ENCODE results near the gene ADAMTS17.

DNA sequence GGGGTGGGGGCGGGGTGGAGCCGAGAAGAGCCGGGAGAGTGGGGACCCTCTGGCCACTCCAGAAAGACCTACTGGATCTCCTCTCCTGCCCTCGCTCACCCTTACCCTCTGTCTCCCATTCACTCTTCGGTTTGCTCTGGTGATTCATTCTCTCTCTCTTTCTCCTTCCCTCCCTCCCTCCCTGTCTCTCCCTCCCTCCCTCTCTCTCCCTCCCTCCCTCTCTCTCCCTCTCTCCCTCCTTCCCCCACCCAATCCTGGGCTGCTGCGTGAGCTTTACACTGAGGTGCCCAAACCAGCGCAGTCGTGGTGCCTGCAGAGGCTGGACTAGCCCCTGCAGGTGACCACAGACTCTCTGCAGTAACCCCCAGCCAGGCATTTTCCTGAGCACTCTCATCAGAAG is 32.2 kb upstream of the ADAMTS17 start:
- TF ChIP-seq, protein P1, sequence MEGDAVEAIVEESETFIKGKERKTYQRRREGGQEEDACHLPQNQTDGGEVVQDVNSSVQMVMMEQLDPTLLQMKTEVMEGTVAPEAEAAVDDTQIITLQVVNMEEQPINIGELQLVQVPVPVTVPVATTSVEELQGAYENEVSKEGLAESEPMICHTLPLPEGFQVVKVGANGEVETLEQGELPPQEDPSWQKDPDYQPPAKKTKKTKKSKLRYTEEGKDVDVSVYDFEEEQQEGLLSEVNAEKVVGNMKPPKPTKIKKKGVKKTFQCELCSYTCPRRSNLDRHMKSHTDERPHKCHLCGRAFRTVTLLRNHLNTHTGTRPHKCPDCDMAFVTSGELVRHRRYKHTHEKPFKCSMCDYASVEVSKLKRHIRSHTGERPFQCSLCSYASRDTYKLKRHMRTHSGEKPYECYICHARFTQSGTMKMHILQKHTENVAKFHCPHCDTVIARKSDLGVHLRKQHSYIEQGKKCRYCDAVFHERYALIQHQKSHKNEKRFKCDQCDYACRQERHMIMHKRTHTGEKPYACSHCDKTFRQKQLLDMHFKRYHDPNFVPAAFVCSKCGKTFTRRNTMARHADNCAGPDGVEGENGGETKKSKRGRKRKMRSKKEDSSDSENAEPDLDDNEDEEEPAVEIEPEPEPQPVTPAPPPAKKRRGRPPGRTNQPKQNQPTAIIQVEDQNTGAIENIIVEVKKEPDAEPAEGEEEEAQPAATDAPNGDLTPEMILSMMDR (IDR thresholded peaks at IDR 0.05), result no peak
- TF ChIP-seq POLR2A (IDR thresholded peaks at IDR 0.05) (no peak), POLR2AphosphoS5 (IDR thresholded peaks at IDR 0.05) (no peak), EP300 (IDR thresholded peaks at IDR 0.05) (no peak)
